HG03571 (cell line): Measurements from ENCODE around the gene ADPRHL1.
"Not testable (repeated sequence)": the region's sequence is repeated elsewhere in the genome, so short reads cannot be mapped to it uniquely, and the experiment has no call there.

Experiments
- ATAC-seq: cut with Tn5 transposase; IDR thresholded peaks from one replicate; pipeline ENCODE4 v1.9.1; 2021; ENCODE audit not compliant: unreplicated experiment

The ADPRHL1 gene

GRCh38 chr13:113373811-113374485 lies 79.3 kb downstream of the ADPRHL1 start:
- ATAC-seq = no peak

- ATAC-seq = not testable (repeated sequence)
These were observed 81.6 kb downstream of the ADPRHL1 start for GRCh38 chr13:113371701-113372100.

GRCh38 chr13:113371061-113371460 lies 82.2 kb downstream of the ADPRHL1 start:
- no peak for ATAC-seq

- no peak for ATAC-seq
These were observed 83.4 kb downstream of the ADPRHL1 start for GRCh38 chr13:113369881-113370280.

- ATAC-seq = no peak
These were observed 84.1 kb downstream of the ADPRHL1 start for GRCh38 chr13:113369189-113369588.

GRCh38 chr13:113368353-113368752 lies 84.9 kb downstream of the ADPRHL1 start:
- ATAC-seq = not testable (repeated sequence)

- ATAC-seq = no peak
These were observed 85.5 kb downstream of the ADPRHL1 start for GRCh38 chr13:113367771-113368170.

GRCh38 chr13:113367020-113367560 lies 86.2 kb downstream of the ADPRHL1 start:
- ATAC-seq = no peak

- ATAC-seq = no peak
These were observed 87.2 kb downstream of the ADPRHL1 start for GRCh38 chr13:113365971-113366588.

GRCh38 chr13:113365583-113365970 lies 87.7 kb downstream of the ADPRHL1 start:
- ATAC-seq = no peak

GRCh38 chr13:113364901-113365582 lies 88.2 kb downstream of the ADPRHL1 start:
- no peak for ATAC-seq

GRCh38 chr13:113364311-113364889 lies 88.9 kb downstream of the ADPRHL1 start:
- ATAC-seq = no peak

GRCh38 chr13:113361406-113361805 lies 91.9 kb downstream of the ADPRHL1 start:
- no peak for ATAC-seq

- no peak for ATAC-seq
These were observed 92.8 kb downstream of the ADPRHL1 start for GRCh38 chr13:113360446-113360845.

- no peak for ATAC-seq
These were observed 93.7 kb downstream of the ADPRHL1 start for GRCh38 chr13:113359571-113359970.

- no peak for ATAC-seq
These were observed 94.6 kb downstream of the ADPRHL1 start for GRCh38 chr13:113358653-113359190.

- no peak for ATAC-seq
These were observed 95.8 kb downstream of the ADPRHL1 start for GRCh38 chr13:113357529-113357928.

GRCh38 chr13:113356596-113356995 lies 96.7 kb downstream of the ADPRHL1 start:
- ATAC-seq = no peak

GRCh38 chr13:113355621-113356020 lies 97.7 kb downstream of the ADPRHL1 start:
- no peak for ATAC-seq

- no peak for ATAC-seq
These were observed 98.3 kb downstream of the ADPRHL1 start for GRCh38 chr13:113354831-113355610.
